ENCODE data around the gene TUB. TPM values are rescaled to one million over a fixed set of nuclear protein-coding genes. Genes with fewer than 3 reads are reported as not detected.

TUB gene
- total RNA-seq, 1 donor from 2014 or later: 0.23 TPM

GRCh38 chr11:8091721-8092120 lies 10.7 kb downstream of the TUB start:
- intact Hi-C loops (cut with micrococcal nuclease): no loop called here

- intact Hi-C loops (cut with micrococcal nuclease): no loop called here
These were observed 11.8 kb downstream of the TUB start for GRCh38 chr11:8092587-8093424.

GRCh38 chr11:8093931-8094575 lies 13.0 kb downstream of the TUB start:
- intact Hi-C loops (cut with micrococcal nuclease): no loop called here

GRCh38 chr11:8094656-8095055 lies 13.6 kb downstream of the TUB start:
- intact Hi-C loops (cut with micrococcal nuclease): no loop called here

- intact Hi-C loops (cut with micrococcal nuclease): no loop called here
These were observed 14.4 kb downstream of the TUB start for GRCh38 chr11:8095371-8095770.

- intact Hi-C loops (cut with micrococcal nuclease): no loop called here
These were observed 15.0 kb downstream of the TUB start for GRCh38 chr11:8095806-8096522.

- intact Hi-C loops (cut with micrococcal nuclease): no loop called here
These were observed 15.6 kb downstream of the TUB start for GRCh38 chr11:8096575-8096974.

- intact Hi-C loops (cut with micrococcal nuclease): no loop called here
These were observed 16.1 kb downstream of the TUB start for GRCh38 chr11:8097062-8097461.

GRCh38 chr11:8097468-8097867 lies 16.5 kb downstream of the TUB start:
- intact Hi-C loops (cut with micrococcal nuclease): no loop called here

- intact Hi-C loops (cut with micrococcal nuclease): loop anchor here (2.0 kb wide), 1 partner anchor 205 kb away; no protein-coding TSS in a partner anchor
These were observed 16.9 kb downstream of the TUB start for GRCh38 chr11:8097926-8098325.

- intact Hi-C loops (cut with micrococcal nuclease): loop anchor here (2.0 kb wide), 1 partner anchor 206 kb away; no protein-coding TSS in a partner anchor
These were observed 17.4 kb downstream of the TUB start for GRCh38 chr11:8098361-8098760.

- intact Hi-C loops (cut with micrococcal nuclease): loop anchor here (1.0 to 2.0 kb wide), 3 partner anchors 66 to 206 kb away; no protein-coding TSS in a partner anchor
These were observed 17.9 kb downstream of the TUB start for GRCh38 chr11:8098879-8099278.

GRCh38 chr11:8099291-8099899 lies 18.4 kb downstream of the TUB start:
- intact Hi-C loops (cut with micrococcal nuclease): loop anchor here (1.0 to 2.0 kb wide), 3 partner anchors 66 to 207 kb away; no protein-coding TSS in a partner anchor

- intact Hi-C loops (cut with micrococcal nuclease): no loop called here
These were observed 19.1 kb downstream of the TUB start for GRCh38 chr11:8100158-8100557.

- intact Hi-C loops (cut with micrococcal nuclease): no loop called here
These were observed 19.6 kb downstream of the TUB start for GRCh38 chr11:8100605-8101004.

- intact Hi-C loops (cut with micrococcal nuclease): no loop called here
These were observed 20.4 kb downstream of the TUB start for GRCh38 chr11:8101421-8101820.

GRCh38 chr11:8102296-8102915 lies 21.4 kb downstream of the TUB start:
- intact Hi-C loops (cut with micrococcal nuclease): no loop called here

GRCh38 chr11:8102965-8103364 lies 22.0 kb downstream of the TUB start:
- intact Hi-C loops (cut with micrococcal nuclease): no loop called here

GRCh38 chr11:8103909-8104308 lies 22.9 kb downstream of the TUB start:
- intact Hi-C loops (cut with micrococcal nuclease): no loop called here

- intact Hi-C loops (cut with micrococcal nuclease): no loop called here
These were observed 24.1 kb downstream of the TUB start for GRCh38 chr11:8105133-8105532.

- intact Hi-C loops (cut with micrococcal nuclease): no loop called here
These were observed 24.7 kb downstream of the TUB start for GRCh38 chr11:8105666-8106065.

Data from T-helper 2 cell treated with Interferon-gamma antibody and Interleukin-4, amounts not matched to agents 100 ng/mL and 5 ng/mL, for 36 hours (primary cell).